Right lobe of liver (tissue), 4 donors: Measurements from ENCODE around the gene CAMSAP2.

Experiments
- POLR2A ChIP-seq: fragments of 450-650 bp; IDR thresholded peaks from one replicate; pipeline ENCODE4 v1.6.1; 2017; ENCODE audit warnings: antibody characterized with exemption, mild to moderate bottlenecking
- TF ChIP-seq, protein P1 (sequence below), 4 donors: fragments of 200-600 bp in 3 of 4; fragments of 450-650 bp in 1 of 4; IDR thresholded peaks; one replicate each; pipeline versions ENCODE4 v1.5.1 to v1.8.0; 2016 to 2022; ENCODE audit warnings: antibody characterized with exemption in 4 of 4, mild to moderate bottlenecking in 2 of 4
- donor health status: DM: no; HTN: no; CAD: no.
- donor health status: DM: no; HTN: no; CAD: no.
- donor health status: DM: no; HTN: yes; CAD: no.

DNA sequence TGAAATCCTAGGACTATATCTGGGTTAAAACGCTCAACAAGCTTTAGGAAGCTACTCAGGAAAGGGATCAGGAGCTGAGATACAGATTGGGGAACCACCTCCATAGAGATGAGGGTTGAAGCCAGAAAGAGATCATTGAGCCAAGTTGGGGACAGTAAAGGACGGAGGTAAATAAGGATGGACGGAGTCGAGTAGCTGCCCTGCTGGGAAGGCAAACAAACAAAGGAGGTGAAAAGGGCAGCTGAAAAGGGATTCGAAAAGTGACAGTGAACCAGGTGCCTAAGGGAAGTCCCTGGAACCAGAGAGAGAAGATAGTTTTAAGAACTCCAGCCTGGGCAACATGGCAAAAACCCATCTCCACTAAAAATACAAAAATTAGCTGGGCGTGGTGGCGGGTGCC, 6.3 kb upstream of the CAMSAP2 start:
- TF ChIP-seq, protein P1, sequence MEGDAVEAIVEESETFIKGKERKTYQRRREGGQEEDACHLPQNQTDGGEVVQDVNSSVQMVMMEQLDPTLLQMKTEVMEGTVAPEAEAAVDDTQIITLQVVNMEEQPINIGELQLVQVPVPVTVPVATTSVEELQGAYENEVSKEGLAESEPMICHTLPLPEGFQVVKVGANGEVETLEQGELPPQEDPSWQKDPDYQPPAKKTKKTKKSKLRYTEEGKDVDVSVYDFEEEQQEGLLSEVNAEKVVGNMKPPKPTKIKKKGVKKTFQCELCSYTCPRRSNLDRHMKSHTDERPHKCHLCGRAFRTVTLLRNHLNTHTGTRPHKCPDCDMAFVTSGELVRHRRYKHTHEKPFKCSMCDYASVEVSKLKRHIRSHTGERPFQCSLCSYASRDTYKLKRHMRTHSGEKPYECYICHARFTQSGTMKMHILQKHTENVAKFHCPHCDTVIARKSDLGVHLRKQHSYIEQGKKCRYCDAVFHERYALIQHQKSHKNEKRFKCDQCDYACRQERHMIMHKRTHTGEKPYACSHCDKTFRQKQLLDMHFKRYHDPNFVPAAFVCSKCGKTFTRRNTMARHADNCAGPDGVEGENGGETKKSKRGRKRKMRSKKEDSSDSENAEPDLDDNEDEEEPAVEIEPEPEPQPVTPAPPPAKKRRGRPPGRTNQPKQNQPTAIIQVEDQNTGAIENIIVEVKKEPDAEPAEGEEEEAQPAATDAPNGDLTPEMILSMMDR (IDR thresholded peaks at IDR 0.05): no peak
- TF ChIP-seq POLR2A: no peak
